Astrocyte of the spinal cord (primary cell): Measurements from ENCODE around the gene FKBP1B.

Source experiments
- DNase-seq: peaks from one replicate; pipeline ENCODE4 v3.0.0; 2011; ENCODE audit warnings: low read depth, low spot score
- H3K4me3 ChIP-seq: 2 replicates; pipeline ENCODE4 v1.5.1; 2011; ENCODE audit warnings: low read depth, mild to moderate bottlenecking, low read length, moderate library complexity
- CTCF ChIP-seq: IDR thresholded peaks from 2 replicates; pipeline ENCODE4 v1.5.1; 2012; ENCODE audit warnings: low read depth, mild to moderate bottlenecking, low read length, inconsistent platforms
- in situ Hi-C: cut with HindIII; loops from 2 replicates; pipeline ENCODE4 v1.10.0; 2017; ENCODE audit warnings: low sequenced_read_pairs

Gene FKBP1B

DNA sequence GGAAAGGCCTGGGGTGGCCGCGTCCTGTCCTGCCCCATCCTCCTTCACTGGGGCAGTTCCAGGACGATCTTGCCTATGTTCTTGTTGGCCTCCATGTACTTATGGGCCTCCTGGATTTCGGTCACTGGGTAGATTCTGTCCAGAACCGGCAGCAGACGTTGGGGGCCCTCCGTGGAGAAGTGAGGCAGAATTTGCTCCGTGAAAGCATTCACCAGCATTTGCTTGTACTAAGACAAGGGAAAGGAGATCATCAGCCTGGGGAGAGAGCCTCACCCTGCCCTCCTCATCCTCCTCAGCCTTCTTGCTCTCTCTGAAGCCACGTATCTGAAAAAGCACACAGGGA lies 28.0 kb downstream of the FKBP1B start:
- peak overlapping the region; percentile 98 for H3K4me3 ChIP-seq
- peak; percentile 4 for DNase-seq
- in situ Hi-C loops, result no loop called here
- TF ChIP-seq CTCF, result no peak

GRCh38 chr2:24077879-24078278 lies 28.3 kb downstream of the FKBP1B start:
- TF ChIP-seq CTCF, result no peak
- DNase-seq, result no peak
- no peak overlapping the region for H3K4me3 ChIP-seq
- in situ Hi-C loops, result no loop called here

DNA sequence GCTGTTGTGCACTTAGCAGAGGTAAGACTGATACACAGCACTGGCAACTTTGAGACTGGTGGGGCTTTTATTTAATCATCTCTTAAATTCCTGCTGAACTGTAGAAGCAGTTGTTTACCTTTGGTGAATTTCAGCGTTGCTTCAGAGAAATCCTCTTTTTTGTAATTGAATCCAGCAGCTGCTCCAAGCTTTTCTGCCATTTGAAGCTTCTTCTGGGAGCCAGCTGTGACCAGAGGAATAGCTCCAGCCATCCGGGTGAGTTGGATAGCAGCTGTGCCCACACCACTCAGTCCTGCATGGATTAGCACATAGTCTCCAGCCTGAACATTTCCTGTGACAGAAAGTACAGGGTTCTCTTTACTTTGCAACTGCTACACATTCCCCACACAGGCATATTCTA lies 31.2 kb downstream of the FKBP1B start:
- H3K4me3 ChIP-seq, result no peak overlapping the region
- no peak for DNase-seq
- no peak for TF ChIP-seq CTCF
- in situ Hi-C loops, result no loop called here

GRCh38 chr2:24082787-24083566 lies 33.4 kb downstream of the FKBP1B start:
- in situ Hi-C loops, result no loop called here
- TF ChIP-seq CTCF, result no peak
- H3K4me3 ChIP-seq, result peak overlapping the region; percentile 76
- DNase-seq, result no peak

- no peak for TF ChIP-seq CTCF
- peak overlapping the region; percentile 76 for H3K4me3 ChIP-seq
- DNase-seq, result peak; percentile 87
- in situ Hi-C loops, result no loop called here
Measured at GRCh38 chr2:24083567-24084385, 34.2 kb downstream of the FKBP1B start.

DNA sequence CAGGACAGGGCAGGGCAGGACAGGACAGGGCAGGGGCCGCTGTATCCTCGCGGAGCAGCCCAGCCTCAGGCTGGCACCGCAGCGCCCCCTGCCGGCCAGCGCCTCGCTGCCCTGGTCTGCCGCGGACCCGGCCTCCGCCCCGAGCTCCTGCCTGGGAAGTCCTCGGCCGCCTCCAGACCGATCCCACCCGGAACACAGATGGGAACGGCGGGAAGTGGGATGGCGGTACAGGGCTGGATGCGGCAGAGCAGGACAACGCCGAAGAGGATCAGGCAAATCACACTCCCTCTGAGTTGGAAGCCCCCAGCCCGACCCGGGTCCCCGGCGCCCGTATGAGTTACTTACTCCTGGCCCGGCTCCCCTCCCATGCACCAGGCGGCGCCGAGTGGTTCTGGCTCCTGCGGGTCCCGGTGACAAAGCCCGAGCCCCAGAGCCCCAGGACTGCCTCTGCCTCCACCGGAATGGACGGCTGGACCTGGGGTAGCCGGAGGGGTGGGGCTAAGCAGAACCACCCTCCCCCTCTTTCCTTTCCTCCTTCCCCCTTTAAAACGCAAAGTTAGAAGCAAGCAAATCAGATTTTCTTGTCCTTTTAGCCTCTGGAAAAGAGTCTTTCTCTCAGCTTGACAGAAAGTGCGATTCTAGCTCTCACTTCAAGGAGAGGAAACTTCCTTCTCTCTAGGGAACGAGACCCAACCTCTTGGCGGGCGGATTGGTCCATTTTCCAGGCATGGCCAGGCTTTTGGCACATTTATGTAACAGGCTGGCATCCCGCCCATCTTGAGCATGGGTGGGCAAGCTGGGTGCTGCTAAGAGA lies 35.1 kb downstream of the FKBP1B start, which contains the start of gene TP53I3:
Gene TP53I3 (minus strand): TSS at position 449 of the 814 bp plus-strand sequence. CDS start 508 bp downstream, outside the sequence.
- DNase-seq, result peak; percentile 94
- peak within 1 kb of the TSS; percentile 76 for H3K4me3 ChIP-seq
- in situ Hi-C loops, result no loop called here
- peak; percentile 77 for TF ChIP-seq CTCF
